ENCODE measurements around the gene ALKBH8. TPM values are rescaled to one million over a fixed set of nuclear protein-coding genes. Genes with fewer than 3 reads are reported as not detected.
"Not testable (repeated sequence)": the region's sequence is repeated elsewhere in the genome, so short reads cannot be mapped to it uniquely, and the experiment has no call there.

Gene ALKBH8
- total RNA-seq, 1 experiment from 2014 or later: 6.8 TPM

DNA sequence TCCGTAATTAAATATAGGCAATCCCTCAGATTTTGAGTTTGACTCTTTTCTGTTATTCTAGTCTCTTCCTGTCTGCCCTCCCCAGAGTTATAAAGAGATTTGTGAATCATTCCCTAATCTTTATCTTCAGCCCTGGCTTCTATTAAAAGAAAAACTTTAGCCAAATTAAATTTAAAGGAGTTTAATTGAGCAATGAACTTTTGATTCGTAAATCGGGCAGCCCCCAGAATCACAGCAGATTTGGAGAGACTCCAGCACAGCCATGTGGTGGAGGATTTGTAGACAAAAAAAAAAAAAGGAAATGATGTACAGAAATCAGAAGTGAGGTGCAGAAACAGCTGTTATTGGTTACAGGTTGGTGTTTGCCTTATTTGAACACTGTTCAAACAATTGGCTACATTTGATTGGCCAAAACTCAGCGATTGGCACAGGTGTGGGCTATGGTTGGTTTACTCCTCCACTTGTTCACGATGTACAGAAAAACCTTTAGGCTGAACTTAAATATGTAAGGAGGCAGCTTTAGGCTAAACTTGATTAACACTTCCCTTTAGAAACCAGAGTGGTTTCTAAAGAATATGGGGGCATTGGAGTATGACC lies 2.3 kb upstream of the ALKBH8 start:
- H3K27me3 Mint-ChIP-seq (ENCODE audit: unreplicated experiment): no peaks in the 10 kb centered on the region
- CTCF ChIA-PET: no interaction called here
- no peak overlapping the region for H3K27ac Mint-ChIP-seq (ENCODE audit: unreplicated experiment)
- no peak overlapping the region for H3K4me3 Mint-ChIP-seq (ENCODE audit: low read depth, unreplicated experiment)
- TF ChIP-seq, protein P1, sequence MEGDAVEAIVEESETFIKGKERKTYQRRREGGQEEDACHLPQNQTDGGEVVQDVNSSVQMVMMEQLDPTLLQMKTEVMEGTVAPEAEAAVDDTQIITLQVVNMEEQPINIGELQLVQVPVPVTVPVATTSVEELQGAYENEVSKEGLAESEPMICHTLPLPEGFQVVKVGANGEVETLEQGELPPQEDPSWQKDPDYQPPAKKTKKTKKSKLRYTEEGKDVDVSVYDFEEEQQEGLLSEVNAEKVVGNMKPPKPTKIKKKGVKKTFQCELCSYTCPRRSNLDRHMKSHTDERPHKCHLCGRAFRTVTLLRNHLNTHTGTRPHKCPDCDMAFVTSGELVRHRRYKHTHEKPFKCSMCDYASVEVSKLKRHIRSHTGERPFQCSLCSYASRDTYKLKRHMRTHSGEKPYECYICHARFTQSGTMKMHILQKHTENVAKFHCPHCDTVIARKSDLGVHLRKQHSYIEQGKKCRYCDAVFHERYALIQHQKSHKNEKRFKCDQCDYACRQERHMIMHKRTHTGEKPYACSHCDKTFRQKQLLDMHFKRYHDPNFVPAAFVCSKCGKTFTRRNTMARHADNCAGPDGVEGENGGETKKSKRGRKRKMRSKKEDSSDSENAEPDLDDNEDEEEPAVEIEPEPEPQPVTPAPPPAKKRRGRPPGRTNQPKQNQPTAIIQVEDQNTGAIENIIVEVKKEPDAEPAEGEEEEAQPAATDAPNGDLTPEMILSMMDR (IDR thresholded peaks at IDR 0.05; ENCODE audit: unreplicated experiment): no peak
- no peak for DNase-seq
- H3K36me3 Mint-ChIP-seq (ENCODE audit: insufficient read depth, unreplicated experiment): peaks cover 15% of the 10 kb centered on the region
- H3K9me3 Mint-ChIP-seq (ENCODE audit: low read depth, unreplicated experiment): no peaks in the 10 kb centered on the region
- intact Hi-C loops (cut with micrococcal nuclease; ENCODE audit: unreplicated experiment): no loop called here
- peaks cover 21% of the 10 kb centered on the region for H3K4me1 Mint-ChIP-seq (ENCODE audit: low read depth, unreplicated experiment)
- BruUV-seq (replicated peaks): no TSS peak

DNA sequence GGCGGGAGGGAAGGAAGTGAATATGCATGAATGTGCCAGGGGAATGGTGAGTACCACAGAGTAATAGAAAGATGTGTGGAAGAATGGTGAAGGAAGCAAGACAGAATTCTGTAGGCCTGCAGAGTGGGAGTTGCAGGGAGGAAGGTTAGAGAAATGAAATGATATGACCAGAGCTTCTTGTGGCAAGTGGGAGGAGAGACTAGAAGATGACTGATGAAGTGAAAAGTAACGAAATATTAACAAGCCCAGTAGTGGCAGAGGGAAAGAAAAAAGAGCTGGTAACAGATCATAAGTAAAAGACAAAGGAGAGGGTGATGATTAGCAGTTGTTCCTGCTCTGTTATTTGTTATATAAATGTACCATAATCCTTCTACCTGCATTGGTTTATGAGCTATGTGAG lies 1.0 kb upstream of the ALKBH8 start:
- no peak for DNase-seq
- TF ChIP-seq, protein P1 (IDR thresholded peaks at IDR 0.05; ENCODE audit: unreplicated experiment): no peak
- Mint-ChIP-seq H3K4me1 (ENCODE audit: low read depth, unreplicated experiment) (peaks cover 29% of the 10 kb centered on the region), H3K27ac (ENCODE audit: unreplicated experiment) (no peak overlapping the region), H3K27me3 (ENCODE audit: unreplicated experiment) (no peaks in the 10 kb centered on the region), H3K36me3 (ENCODE audit: insufficient read depth, unreplicated experiment) (peaks cover 17% of the 10 kb centered on the region), H3K4me3 (ENCODE audit: low read depth, unreplicated experiment) (no peak overlapping the region), H3K9me3 (ENCODE audit: low read depth, unreplicated experiment) (no peaks in the 10 kb centered on the region)
- CTCF ChIA-PET: no interaction called here
- intact Hi-C loops (cut with micrococcal nuclease; ENCODE audit: unreplicated experiment): no loop called here
- no TSS peak for BruUV-seq (replicated peaks)

DNA sequence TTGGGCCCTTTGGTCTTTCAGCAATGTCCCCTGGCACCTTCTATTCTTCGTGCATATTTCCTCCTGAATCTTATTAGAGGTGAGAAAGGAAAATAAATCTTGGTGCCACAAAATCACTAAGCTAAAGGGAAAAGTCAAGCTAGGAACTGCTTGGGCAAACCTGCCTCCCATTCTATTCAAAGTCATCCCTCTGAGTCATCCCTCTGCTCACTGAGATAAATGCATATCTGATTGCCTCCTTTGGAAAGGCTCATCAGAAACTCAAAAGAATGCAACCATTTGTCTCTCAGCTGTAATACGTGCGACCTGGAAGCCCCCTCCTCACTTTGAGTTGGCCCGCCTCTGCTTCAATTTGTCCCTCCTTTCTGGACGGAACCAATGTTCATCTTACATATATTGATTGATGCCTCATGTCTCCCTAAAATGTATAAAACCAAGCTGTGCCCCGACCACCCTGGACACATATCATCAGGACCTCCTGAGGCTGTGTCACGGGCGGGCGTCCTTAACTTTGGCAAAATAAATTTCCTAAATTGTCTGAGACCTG lies 493 bp upstream of the ALKBH8 start:
- Mint-ChIP-seq H3K36me3 (ENCODE audit: insufficient read depth, unreplicated experiment) (peaks cover 17% of the 10 kb centered on the region), H3K4me1 (ENCODE audit: low read depth, unreplicated experiment) (peaks cover 29% of the 10 kb centered on the region), H3K4me3 (ENCODE audit: low read depth, unreplicated experiment) (peak overlapping the region; percentile 96), H3K27ac (ENCODE audit: unreplicated experiment) (peak overlapping the region; percentile 72)
- CTCF ChIA-PET; BruUV-seq (replicated peaks); H3K27me3 Mint-ChIP-seq (ENCODE audit: unreplicated experiment); intact Hi-C loops (cut with micrococcal nuclease; ENCODE audit: unreplicated experiment); DNase-seq; H3K9me3 Mint-ChIP-seq (ENCODE audit: low read depth, unreplicated experiment): not testable (repeated sequence)

DNA sequence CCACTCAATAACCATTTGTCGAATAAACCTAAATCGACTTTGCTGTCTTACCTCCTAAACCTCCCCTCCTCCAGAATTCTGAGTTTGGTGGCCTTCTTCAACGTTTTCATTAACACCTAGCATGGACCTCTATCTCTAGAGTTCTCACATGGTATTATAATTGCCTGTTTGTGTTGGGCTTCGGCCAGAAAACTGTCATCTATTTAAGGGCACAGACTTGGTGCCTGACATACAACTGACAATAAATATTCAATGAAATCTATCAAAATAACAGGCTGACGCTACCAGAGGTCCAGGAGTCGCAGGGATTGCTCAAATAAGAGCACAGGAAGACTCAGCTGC lies 687 bp downstream of the ALKBH8 start:
- H3K27me3 Mint-ChIP-seq (ENCODE audit: unreplicated experiment): no peaks in the 10 kb centered on the region
- CTCF ChIA-PET: interaction anchor here (2.2 kb wide), 1 partner anchor 124 kb away, joined by 9 read pairs; no protein-coding TSS in a partner anchor
- DNase-seq: no peak
- H3K4me1 Mint-ChIP-seq (ENCODE audit: low read depth, unreplicated experiment): peaks cover 29% of the 10 kb centered on the region
- peaks cover 17% of the 10 kb centered on the region for H3K36me3 Mint-ChIP-seq (ENCODE audit: insufficient read depth, unreplicated experiment)
- peak overlapping the region; percentile 96 for H3K4me3 Mint-ChIP-seq (ENCODE audit: low read depth, unreplicated experiment)
- no peaks in the 10 kb centered on the region for H3K9me3 Mint-ChIP-seq (ENCODE audit: low read depth, unreplicated experiment)
- intact Hi-C loops (cut with micrococcal nuclease; ENCODE audit: unreplicated experiment): loop anchor here (5.0 kb wide), 1 partner anchor 207 kb away; no protein-coding TSS in a partner anchor
- H3K27ac Mint-ChIP-seq (ENCODE audit: unreplicated experiment): peak overlapping the region; percentile 72
- TF ChIP-seq, protein P1 (IDR thresholded peaks at IDR 0.05; ENCODE audit: unreplicated experiment): no peak
- BruUV-seq (replicated peaks): TSS peak; percentile 48

DNA sequence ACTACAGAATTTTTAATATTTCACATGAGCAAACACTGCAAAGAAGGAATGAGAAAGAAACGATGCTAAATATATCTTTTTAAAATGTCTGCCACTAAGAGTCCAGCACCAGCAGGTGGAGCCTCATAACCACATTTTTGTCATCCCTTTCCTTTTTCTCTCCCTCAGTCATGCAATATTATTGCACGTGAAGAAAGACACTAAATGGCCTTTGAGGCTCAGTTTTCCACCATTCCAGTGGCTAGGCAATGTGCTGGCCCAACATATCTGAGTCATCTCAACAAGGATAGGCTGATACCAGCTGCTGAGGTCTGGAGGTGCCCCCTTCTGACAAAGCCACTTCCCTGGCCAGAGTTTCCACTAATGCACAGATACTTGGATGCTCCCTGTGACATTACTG lies 1.8 kb downstream of the ALKBH8 start:
- TF ChIP-seq, protein P1 (IDR thresholded peaks at IDR 0.05; ENCODE audit: unreplicated experiment): peak; percentile 43
- no TSS peak for BruUV-seq (replicated peaks)
- intact Hi-C loops (cut with micrococcal nuclease; ENCODE audit: unreplicated experiment): loop anchor here (1.0 to 5.0 kb wide), 2 partner anchors 126 to 209 kb away; no protein-coding TSS in a partner anchor
- no peak overlapping the region for H3K27ac Mint-ChIP-seq (ENCODE audit: unreplicated experiment)
- peak; percentile 28 for DNase-seq
- peaks cover 29% of the 10 kb centered on the region for H3K4me1 Mint-ChIP-seq (ENCODE audit: low read depth, unreplicated experiment)
- peaks cover 17% of the 10 kb centered on the region for H3K36me3 Mint-ChIP-seq (ENCODE audit: insufficient read depth, unreplicated experiment)
- H3K4me3 Mint-ChIP-seq (ENCODE audit: low read depth, unreplicated experiment): no peak overlapping the region
- no peaks in the 10 kb centered on the region for H3K27me3 Mint-ChIP-seq (ENCODE audit: unreplicated experiment)
- no peaks in the 10 kb centered on the region for H3K9me3 Mint-ChIP-seq (ENCODE audit: low read depth, unreplicated experiment)
- CTCF ChIA-PET: interaction anchor here (0.6 to 2.2 kb wide), 2 partner anchors 125 to 264 kb away, joined by 3 to 9 read pairs; no protein-coding TSS in a partner anchor

Data from Calu3 (cell line).